Measurements from ENCODE around the gene SNX25. TPM values are rescaled to one million over a fixed set of nuclear protein-coding genes. Genes with fewer than 3 reads are reported as not detected.
A peak's percentile ranks its signal among the peaks of the same experiment; 100 is the strongest.

Gene SNX25
- total RNA-seq, 1 donor from 2014 or later = 17.3 TPM

DNA sequence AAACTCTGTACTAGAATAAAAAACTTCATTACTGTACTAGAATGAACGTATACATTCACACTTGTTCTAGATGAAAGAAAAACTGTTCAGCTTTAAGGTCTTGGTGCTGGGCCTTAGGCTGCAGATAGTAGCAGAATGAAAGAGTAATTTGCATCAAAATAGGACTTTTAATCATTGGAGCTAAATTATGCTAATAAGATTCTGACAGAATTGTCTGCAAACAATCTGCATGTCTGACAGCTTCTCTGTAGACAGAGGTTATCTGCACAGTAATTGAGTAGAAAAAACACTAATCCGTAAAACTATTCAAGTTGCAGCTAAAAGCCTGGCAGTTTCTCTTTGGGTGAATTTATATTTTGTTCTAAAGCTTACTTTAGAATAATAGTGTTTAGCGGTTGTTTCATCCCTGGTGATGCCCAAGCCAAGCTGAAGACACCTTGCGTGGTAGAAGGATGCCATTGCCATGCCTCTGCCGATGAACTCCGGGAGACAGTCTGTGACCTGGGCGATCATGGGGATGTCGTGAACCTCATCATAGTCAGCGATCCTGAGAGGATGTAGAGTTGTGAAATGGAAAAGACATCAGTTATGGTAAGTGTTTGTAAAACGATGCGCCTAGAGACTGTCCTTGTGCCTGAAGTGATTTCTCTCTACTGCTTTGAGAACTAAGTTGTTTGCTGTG lies 161.0 kb downstream of the SNX25 start:
- DNase-seq (ENCODE audit: extremely low read depth, low read depth, low spot score) = no peak

DNA sequence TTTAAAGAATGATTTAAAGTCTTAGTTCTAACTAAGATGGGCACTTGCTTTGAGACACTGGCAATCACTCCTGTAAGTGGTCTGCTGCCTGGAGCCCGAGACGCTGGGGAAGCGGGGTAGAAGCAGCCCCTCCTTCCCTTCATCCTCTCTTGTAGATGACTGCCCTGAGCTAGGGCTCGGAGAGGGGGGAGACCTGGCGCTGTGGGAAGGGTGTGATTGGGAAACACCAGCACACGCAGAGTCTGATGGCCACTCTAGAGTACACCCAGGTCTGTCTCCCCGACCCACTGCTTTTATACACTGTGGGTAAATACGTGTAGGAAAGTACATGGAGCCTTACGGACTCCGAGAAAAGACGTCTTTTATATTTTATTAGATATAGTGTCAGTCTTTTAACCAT lies 162.3 kb downstream of the SNX25 start:
- DNase-seq (ENCODE audit: extremely low read depth, low read depth, low spot score) = no peak

DNA sequence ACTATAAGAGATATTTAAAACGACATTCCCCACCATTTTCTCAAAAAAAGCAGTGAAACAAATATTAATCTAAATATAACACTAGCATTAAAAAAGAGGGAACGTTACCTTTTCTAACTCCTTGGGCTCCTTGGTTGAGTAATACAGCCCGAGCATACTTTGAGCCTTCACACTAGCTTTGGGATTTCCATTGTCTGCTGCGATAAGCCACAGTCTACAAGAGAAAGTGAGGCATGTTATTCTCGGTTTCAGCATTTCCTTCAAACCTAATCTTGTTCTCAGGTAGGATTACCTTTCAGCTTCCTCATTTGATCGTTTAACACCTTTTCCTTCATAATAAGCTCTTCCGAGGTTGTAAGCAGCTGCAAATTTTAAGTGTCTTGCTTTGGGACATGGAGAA lies 164.6 kb downstream of the SNX25 start:
- DNase-seq (ENCODE audit: extremely low read depth, low read depth, low spot score) = no peak

DNA sequence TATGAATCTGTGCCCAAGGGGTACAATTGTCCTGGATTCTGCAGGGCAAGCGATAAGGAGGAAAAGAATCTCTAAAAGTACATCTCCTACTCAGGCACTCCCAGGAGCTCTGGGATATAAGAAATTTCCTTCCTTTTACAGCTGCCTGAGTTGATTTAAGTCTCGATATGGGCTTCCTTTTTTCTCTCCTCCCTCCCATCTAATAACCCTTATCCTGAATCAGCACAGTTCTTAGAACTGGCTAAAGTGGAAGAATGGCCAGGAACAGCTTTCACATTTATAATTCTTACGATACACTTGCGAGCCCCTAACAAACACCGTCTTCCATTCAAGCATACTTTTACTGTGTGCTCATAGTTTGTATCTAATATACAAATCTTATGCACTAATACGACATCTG lies 165.2 kb downstream of the SNX25 start:
- no peak for DNase-seq (ENCODE audit: extremely low read depth, low read depth, low spot score)

DNA sequence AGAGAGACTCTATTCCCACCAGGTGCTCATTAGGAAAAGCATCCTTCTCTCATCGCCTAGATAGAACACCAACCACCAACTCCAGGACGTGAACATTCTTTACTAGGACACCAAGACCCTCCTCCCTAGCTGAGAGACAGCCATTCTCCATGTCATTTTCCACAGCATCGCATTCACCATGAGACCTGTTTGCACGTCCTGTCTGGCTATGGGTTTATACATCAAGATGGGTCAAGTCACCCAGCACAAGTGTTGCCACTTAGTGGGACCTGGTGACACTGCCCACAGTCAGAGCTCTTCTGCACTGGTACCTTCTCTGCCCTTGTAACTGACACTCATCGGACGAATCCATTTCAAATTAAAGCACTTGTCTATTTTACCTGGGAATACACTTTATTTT lies 168.9 kb downstream of the SNX25 start:
- no peak for DNase-seq (ENCODE audit: extremely low read depth, low read depth, low spot score)

DNA sequence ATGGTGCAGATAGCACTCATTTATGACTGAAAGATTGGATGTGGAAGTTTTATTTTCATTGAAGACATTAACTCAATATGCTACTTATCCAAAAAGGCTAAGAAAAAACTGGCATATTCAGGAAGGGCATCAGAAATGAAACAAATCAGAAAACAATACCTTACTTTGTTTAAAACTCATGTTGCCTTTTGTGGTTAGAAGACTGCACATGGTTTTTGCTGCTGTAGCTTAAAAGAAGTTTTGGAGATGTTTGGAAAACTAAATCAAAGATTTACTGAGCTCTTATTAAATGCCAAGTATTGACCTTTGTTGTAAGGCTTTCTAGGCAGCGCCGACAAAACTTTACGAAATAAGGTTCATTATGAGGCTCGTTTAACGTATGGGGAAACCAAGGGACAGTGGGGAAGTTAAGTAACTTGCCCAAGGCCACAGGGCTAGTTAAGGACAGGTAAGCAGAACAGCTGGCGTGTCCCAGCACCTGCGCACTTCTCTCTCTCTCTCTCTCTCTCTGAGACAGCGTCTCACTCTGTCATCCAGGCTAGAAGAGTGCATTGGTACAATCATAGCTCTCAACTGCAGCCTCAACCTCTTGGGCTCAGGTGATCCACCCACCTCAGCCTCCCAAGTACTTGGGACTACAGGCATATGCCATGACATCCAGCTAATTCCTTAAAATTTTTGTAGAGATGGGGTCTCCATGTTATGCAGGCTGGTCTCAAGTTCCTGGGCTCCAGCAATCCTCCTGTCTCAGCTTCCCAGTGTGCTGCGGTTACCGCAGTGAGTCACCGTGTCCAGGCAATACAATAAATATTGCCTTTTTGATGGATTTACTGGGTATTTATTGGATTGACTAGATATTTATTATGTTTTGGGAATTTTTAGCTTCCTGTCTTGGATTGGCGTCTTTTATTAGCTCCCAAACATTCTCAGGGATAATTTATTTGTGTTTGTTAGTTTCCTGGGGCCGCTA lies 170.2 kb downstream of the SNX25 start:
- DNase-seq (ENCODE audit: extremely low read depth, low read depth, low spot score) = no peak

DNA sequence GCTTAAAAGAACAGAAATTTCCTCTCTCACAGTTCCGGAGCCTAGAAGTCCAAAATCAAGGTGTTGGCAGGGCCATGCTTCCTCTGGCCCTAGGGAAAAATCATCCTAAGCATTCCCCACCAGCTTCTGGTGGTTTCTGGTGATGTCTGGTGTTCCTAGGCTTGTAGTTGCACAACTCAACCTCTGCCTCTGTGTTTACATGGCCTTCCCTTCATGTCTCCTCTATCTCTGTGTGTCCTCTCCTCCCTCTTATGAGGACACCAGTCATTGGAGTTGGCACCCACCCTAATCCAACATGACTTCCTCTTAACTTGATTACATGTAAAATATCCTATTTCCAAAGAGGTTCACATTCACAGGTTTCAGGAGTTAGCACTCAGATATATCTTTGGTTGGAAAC lies 170.9 kb downstream of the SNX25 start:
- no peak for DNase-seq (ENCODE audit: extremely low read depth, low read depth, low spot score)

DNA sequence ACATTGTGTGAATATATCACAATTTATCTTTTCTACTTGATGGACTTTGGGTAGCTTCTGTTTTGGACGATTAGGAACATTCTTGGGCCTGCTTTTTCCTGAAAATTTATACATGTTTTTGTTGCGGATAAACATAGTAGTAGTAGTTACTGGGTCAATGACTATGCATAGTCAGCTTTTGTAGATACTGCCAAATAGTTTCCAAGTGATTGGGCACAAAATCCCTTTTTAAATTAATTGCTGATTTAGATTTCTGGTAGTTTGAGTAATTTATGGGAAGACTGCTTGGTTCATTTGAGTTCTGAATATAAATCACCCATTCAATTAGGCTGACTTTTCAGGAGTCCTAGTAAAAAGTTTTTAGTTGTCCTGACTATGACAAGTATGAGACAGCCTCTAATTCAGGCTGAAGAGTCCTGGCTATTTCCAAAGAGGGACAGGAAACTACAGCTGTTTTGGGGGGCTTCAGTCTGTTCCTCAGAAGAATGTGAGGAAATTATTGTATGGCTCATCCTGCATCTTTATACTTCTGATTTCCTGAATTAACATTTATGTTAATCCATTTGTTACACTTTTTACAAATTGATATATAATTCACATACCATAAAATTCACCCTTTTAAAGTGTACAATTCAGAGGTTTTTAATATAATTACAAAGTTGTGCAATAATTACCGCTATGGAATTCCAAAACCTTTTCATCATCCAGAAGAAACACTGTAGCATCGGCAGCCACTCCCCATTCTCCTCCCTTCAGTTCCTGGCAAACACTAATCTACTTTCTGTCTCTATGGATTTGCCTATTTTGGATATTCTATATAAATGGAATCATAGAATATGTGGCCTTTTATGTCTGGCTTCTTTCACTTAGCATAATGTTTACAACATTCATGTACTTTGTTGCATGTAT lies 172.1 kb downstream of the SNX25 start:
- DNase-seq (ENCODE audit: extremely low read depth, low read depth, low spot score) = no peak

DNA sequence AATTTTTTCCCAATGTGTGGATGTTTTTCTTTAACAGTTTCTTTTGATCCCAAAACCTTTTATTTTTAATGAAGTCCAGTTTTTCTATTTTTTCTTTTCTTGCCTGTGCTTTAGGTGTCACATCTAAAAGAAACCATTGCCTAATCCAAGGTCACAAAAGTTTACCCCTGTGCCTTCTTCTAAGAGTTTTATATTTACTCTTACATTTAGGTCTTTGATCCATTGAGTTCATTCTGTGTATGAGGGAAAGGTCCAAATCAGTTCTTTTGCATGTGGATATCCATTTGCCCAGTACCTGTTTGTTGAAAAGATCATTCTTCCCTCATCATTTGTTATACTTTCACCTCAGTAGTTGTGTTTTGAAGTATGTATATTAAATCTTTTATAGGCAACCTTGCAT lies 173.4 kb downstream of the SNX25 start:
- no peak for DNase-seq (ENCODE audit: extremely low read depth, low read depth, low spot score)

DNA sequence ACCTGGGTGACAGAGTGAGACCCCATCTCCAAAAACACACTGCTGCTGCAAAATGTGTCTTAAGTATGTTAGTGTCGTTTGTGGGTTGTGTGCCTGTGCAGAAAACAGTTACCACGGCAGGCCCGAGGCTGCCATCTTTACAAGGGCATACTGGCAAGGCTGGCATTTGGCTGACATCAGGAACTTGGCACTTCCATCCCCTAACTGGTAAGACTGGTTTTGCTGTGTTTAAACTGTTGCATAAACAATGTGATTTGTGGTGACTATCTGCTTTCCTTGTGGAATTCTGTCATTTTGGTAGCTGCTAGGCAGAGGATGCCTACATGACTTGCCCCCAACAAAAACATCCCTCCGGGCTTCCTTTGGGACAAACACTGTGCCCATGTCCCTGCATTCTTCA lies 174.1 kb downstream of the SNX25 start:
- DNase-seq (ENCODE audit: extremely low read depth, low read depth, low spot score) = no peak

DNA sequence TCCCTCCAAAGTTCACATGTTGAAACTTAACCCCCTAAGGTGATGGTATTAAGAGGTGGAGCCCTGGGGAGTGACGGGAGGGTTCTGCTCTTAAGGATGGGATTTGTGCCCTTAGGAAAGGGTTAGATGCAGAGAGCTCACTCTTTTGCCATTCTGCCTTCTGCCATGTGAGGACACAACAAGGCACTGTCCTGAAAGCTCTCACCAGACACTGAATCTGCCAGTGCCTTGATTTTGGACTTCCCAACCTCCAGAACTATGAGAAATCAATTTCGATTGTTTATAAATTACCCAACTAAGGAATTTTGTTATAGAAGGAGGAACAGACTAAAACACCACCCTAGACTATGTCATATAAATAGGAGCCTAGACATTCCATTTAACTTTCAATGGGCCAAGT lies 174.7 kb downstream of the SNX25 start:
- no peak for DNase-seq (ENCODE audit: extremely low read depth, low read depth, low spot score)

DNA sequence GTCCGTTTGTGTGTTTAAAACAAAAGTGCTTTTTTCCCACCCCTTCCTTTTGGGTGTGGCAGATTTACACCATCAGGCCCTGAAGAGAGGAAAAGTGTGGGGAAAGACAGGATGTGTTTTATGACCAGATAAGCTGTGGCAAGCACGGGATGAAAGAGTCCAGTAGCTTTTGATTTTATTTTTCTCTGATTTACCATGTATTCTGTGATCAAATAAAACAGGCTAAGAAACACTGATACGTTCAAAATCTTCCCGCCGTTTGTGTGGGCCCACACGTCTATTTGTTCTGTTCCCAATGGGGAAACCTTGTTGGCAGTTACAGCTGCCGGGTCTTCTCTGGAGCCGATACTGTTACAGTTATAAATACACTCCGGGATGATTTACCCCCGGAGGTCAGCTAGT lies 175.5 kb downstream of the SNX25 start:
- DNase-seq (ENCODE audit: extremely low read depth, low read depth, low spot score) = no peak

DNA sequence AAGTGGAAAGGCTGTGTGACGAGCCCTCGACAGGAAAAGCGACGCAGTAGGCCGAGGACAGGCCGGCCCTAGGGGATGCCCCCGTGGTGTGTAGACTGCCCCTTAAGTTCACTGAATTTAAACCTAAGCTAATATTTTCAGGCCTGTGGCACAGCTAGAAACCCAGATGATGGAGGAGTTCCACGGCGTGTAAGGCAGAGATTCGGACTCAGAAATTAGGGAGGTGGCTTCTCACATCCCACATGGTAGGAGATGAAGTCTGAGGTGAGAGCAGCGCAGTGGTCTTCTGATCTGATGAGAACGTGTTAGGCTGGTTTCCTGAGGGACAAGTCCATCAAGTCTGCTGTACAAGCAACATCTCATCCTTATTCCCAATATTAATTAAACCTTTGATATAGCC lies 178.6 kb downstream of the SNX25 start:
- no peak for DNase-seq (ENCODE audit: extremely low read depth, low read depth, low spot score)

DNA sequence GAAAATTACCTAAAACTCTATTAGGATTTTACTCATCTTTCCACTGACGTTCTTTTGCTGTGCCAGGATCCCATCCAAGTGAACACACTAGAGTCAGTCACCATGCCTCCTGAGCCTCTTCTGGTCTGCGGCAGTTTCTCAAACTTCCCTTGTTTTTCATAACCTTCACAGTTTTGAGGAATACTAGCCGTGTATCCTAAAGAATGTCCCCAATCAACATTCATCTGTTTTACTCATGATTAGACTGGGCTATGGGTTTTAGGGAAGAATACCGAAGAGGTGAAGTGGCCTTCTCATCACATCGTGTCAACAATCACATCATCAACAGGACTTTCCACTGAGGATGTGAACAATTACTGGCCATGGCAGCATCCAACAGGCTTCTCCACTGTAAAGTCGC lies 181.5 kb downstream of the SNX25 start:
- no peak for DNase-seq (ENCODE audit: extremely low read depth, low read depth, low spot score)

DNA sequence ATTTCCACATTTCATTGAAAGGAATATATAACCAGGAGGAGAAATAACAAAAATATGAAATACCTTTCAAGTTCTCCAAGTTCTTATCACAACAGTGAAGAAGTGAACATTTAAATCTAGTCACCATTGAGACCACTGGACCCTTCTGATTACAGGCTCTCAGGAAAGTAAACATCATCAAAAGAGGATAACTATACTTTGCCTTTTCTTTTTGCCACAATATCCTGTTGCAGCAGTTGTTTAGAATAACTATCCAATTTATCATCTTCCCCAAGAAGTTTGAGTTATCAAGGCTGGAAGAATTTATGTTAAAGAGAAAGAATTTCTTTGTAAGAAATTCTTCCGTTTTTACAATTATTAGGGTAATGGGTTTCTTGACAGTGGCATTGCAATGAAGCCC lies 182.8 kb downstream of the SNX25 start:
- DNase-seq (ENCODE audit: extremely low read depth, low read depth, low spot score) = no peak

DNA sequence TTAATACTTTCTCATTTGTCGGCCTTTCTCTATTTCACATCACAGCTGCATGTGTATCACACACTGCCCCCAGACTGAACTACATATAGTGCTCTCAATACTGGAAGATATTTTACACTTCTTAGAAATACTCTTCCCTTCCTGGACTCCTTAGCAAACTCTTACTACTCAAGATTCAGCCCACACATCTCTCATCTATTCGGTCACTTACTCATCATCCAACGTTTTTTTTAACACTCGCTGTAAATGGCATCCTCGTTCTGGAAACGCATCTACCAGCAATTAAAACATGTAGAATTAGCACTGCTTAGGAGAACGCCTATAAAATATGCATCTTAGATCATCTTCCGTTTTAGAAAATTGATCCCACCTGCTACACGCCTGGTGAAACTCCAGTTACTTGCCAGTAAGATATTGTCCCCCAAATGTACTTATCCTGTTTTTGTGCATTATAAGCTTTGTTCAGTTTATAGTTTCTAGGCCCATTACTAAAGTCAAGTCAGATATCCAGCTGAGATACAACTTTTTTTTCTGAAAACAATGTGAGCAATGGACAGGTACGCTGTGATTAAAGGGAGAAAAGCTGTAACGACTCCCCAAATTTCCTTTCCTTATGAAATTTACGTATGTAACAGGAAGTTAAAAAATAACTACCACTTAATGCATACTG lies 185.3 kb downstream of the SNX25 start:
- DNase-seq (ENCODE audit: extremely low read depth, low read depth, low spot score) = no peak

DNA sequence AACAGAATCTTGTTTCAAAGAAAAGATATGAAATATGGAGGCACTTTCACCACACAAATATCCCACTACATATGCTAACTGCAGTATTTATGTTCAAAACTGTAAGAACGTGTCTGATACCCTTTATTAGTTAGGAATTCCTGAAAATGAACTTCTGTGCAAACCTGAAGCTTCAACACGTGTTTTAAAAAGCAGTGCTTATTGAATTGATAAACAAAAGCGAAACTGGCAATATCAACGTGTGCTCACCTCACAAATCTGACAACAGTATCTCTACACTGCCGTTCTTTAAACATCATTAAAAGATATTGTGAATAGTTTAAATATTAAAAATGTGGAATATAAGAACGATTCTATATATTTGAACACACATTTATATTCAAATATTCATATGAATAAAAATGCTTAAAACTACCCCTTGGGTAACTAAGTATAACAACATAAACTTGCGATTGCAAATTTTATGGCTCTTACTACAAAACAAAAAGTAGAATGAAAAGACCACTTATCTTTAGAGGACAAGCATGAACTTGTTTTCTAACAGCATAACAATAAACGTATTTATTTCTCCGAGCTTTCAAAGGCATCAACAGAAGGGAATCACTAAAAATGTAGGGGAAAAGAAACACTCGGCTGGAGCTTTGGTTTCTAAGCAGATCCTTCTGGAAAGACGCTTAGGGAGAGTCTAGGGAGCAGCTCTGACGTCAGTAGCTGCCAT lies 186.0 kb downstream of the SNX25 start, which contains the start of gene LRP2BP:
TSS of gene LRP2BP (minus strand) at position 687 of the 718 bp plus-strand sequence. CDS start 17,738 bp downstream, outside the sequence.
- DNase-seq (ENCODE audit: extremely low read depth, low read depth, low spot score) = peak; percentile 82

DNA sequence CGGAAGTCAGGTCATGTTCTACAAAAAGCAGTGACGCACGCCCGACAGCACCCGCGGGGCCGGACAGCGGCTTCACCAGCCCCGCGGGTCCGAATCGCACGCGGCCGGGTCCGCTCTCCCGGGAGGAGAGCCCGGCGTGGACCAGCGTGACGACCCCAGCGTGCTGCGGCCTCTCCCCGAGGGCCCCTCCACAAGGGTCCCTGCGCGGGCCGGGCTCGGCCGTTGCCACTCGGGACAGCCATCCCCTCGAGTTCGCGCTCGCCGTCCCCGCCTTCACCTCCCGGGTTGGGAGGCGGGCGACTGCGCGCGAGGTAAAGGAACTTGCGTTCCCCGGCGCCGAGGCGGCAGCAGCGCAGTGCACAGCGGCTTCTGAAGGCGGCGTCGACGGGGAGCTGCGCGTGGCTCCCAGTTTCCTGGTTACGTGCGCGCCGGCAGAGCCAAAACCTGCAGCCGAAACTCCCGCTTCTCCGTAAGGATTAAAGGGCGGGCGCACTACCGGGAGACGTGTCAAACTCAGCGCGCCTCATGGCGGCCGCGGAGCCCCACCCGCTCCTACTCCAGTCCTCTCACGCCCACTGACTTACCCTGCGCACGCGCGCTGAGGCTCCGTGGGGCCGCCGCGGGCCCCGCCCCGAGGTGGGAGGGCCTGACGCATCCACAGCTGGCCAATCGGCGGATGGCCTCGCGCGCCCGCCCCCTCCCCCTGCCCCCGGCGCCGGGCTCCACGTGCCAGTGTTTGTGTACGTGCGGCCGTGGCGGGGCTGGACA lies 186.7 kb downstream of the SNX25 start:
- no peak for DNase-seq (ENCODE audit: extremely low read depth, low read depth, low spot score)
